ENCODE results near the gene PGK1.

- TF ChIP-seq ARNT (IDR thresholded peaks at IDR 0.05) (no peak), BHLHE40 (IDR thresholded peaks at IDR 0.05; ENCODE audit: borderline replicate concordance) (no peak), ELF4 (IDR thresholded peaks at IDR 0.05) (no peak), TARDBP (IDR thresholded peaks at IDR 0.05) (no peak), L3MBTL2 (conservative IDR thresholded peaks at IDR 0.05) (no peak), SP1 (IDR thresholded peaks at IDR 0.05) (no peak), FOXM1 (IDR thresholded peaks at IDR 0.05; ENCODE audit: borderline replicate concordance) (no peak), FOXA1 (IDR thresholded peaks at IDR 0.05) (no peak), ZNF384 (IDR thresholded peaks at IDR 0.05) (no peak)
Measured at GRCh38 chrX:78140206-78140605, 36.2 kb downstream of the PGK1 start.

Measured in HEK293T (cell line).